Measurements from ENCODE around the gene CBFB.

The CBFB gene

DNA sequence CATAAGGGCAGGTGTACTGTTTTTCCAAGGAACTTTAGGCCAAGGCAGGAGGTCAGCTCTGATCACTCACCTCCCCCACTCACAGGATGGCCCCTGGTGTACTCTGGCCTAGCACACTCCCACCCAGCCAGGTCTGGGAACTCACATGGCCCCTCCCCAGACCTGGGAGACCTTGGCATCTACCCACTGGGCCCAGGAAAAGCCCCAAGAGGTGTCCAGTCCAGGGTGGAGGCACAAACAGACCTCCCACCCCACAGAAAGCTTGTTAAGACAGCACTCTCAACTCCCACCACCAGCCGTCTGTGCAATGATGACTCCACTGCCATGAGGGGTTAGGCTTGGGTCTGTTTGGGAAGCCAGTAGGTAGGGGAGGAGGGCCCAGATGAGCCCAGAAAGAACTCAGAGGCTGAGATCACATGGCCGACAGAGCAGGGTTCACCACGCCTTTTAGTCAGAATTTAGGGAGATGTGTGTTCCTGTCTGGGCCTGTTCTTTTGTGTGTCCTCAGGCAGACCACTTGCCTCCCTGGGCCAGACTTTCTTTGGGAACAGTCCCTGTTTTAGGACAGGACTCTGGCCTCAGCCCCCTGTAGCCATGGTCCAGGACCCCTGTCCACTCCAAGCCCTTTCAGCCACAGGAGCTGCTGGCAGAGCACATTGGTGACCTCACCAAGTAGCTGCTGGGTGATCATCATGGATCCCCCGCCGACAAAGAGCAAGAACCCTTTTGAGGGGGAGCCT is 12.1 kb upstream of the CBFB start:
- DNase-seq (ENCODE audit: low spot score), result no peak

- DNase-seq (ENCODE audit: low spot score), result no peak
Measured at GRCh38 chr16:67017421-67017750, 11.6 kb upstream of the CBFB start.

DNA sequence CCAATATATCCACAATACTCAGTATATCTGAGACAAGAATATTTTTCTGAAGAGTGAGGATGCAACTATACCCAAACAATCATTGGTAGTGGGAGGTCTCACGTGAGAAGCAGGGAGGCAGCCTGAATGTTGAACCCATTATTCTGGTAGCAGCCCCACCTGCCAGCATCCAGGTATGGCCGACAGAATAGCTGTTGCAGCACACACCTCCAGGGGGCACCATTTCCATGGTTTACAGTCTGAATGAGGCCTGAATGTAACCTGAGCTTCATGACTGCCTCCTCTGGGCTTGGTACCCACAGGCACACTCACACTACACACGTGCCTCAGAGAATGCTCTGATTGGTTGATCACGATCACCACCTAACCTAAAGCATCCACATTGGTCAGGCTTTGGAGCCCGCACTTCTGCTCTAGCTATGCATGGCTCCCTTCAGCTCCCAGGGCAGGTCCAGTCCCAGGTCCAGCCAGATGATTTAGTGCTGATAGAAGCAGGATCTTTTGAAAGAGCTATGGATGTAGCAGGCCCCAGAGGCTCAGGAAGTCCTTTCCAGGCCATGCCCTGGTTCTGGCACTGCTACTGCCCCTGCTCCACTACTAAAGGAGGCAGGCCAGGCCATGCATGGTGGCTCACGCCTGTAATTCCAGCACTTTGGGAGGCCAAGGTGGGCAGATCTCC is 11.0 kb upstream of the CBFB start:
- DNase-seq (ENCODE audit: low spot score), result peak; percentile 91

DNA sequence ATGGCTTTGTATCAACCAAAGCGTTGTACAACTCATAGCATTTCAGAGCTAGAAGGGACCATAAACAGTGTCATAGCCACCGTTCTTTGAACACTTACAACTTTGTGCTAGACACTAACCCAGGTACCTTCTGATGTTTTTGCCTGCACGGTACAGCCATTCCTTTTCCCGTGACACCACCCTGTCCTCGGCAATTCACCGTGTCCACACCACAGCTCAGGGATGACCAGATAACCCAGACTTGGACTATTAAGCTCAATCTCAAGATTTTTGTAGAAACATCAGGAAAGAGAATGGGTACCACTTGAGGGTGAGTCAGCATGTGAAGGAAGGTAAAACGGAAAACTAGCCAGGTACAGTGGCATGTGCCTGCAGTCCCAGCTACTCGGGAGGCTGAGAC is 9.8 kb upstream of the CBFB start:
- no peak for DNase-seq (ENCODE audit: low spot score)

DNA sequence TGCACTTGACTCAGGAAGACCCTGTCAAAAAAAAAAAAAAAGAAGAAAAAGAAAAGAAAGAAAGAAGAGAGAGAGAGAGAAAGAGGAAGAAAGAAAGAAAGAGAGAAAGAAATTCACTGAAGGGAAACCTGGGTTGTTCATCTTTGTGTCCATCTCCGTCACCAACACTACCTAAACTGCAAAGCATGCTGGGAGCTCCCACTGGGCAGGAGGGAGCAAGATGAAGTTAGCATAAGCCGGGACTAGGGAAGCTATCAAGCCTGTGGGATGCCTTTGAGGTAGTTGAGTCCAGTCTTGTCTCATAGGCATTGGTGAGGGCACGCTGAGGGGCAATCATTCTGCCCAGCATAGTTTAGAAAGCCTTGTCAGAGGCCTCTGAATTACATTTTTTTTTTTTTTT is 7.6 kb upstream of the CBFB start:
- no peak for DNase-seq (ENCODE audit: low spot score)

GRCh38 chr16:67022531-67023214 is 6.3 kb upstream of the CBFB start:
- DNase-seq (ENCODE audit: low spot score), result no peak

DNA sequence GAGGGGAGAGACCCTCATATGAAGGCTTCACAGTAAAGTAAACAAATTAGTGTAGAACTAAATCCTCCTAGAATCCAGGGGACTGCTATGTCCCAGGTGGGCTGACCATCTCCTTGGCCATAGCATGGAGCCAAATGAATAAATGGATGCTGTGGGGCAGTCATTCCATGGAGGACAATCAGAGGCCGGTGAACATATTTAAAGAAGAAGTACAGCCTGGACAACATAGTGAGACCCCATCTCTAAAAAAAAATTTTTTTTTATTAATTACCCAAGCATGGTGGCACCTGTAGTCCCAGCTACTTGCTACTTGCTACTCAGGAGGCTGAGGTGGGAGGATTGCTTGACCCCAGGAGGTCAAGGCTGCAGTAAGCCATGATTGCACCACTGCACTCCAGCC is 5.3 kb upstream of the CBFB start:
- no peak for DNase-seq (ENCODE audit: low spot score)

DNA sequence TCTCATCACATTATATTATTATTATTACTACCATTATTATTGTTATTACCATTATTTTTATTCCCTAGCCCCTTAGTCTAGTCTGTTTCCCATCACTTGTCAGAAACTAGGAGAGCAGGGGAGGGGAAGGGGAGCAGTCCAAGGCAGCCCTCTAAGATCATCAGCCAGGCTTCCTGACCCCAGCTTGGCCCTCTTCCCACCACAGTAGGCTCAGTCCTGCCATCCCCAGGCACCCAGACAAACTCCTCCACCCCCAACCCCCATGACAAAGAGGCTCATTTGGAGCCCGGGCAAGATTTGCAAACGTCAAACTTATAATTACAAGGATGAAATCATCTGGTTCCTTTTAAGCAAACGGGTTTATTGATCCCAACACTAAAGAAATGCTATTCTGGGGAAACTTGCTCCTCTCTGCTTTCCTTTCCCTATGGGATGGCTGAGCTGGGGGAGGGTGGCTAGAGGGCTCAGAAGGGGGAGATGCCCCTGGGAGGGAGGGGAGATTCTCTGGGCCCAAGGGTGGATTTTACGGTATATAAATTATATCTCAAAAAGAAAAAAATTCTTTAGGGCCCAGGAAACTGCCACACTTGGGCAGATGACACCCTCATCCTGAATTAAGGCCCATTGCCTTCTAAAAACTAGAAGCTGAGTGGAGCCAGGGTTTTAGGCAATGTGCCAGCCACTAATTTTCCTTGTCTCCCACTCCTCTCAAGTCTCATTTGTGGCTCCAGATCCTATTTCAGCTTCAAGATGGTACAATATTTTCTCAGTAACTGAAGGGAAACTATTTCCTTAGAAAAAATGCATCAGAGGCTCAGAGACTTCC is 4.4 kb upstream of the CBFB start:
- DNase-seq (ENCODE audit: low spot score), result no peak

- DNase-seq (ENCODE audit: low spot score), result no peak
Measured at GRCh38 chr16:67025210-67025550, 3.8 kb upstream of the CBFB start.

DNA sequence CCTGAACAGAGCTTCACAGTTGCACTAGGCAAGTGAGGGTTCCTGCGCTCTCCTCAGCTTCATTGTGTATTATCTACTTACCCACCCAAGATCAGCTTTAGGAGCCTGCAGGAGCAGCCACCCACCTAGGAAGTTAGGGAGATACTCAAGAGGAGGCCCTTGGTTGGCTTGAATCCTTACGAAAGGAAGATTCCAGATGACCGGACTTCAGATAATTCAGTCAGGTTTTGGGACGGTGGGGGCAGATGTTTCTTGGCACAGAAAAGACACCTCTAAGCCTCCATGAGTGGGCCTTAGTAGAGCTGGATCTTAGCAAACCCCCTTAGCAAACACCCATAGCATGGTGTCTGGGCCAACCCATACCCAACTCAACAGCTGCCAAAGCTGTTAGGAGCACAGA is 2.4 kb upstream of the CBFB start:
- DNase-seq (ENCODE audit: low spot score), result no peak

GRCh38 chr16:67027046-67027445 is 1.9 kb upstream of the CBFB start:
- DNase-seq (ENCODE audit: low spot score), result no peak

DNA sequence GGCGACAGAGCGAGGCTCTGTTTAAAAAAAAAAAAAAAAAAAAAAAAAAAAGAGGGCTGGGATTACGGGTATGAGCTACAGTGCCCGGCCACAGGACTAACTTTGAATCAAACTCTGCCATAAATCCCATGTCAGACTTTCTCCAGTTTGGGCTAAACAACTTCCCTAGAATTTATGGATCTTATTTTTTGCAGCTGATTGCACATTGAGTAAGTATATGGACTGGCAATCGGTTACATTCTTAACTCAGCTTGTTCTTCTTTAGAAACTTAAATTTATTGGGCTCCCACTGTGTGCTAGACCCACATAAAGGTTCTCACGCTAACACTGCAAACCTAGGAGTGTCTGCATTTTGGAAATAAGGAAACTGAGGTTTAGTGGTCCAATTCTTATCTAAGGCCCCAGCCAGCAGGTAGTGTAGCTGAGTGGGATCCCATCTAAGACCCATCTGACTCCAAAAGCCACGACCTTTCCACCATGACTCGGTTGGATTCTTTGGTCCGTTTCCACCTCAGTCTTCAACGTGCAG is 718 bp upstream of the CBFB start:
- no peak for DNase-seq (ENCODE audit: low spot score)

DNA sequence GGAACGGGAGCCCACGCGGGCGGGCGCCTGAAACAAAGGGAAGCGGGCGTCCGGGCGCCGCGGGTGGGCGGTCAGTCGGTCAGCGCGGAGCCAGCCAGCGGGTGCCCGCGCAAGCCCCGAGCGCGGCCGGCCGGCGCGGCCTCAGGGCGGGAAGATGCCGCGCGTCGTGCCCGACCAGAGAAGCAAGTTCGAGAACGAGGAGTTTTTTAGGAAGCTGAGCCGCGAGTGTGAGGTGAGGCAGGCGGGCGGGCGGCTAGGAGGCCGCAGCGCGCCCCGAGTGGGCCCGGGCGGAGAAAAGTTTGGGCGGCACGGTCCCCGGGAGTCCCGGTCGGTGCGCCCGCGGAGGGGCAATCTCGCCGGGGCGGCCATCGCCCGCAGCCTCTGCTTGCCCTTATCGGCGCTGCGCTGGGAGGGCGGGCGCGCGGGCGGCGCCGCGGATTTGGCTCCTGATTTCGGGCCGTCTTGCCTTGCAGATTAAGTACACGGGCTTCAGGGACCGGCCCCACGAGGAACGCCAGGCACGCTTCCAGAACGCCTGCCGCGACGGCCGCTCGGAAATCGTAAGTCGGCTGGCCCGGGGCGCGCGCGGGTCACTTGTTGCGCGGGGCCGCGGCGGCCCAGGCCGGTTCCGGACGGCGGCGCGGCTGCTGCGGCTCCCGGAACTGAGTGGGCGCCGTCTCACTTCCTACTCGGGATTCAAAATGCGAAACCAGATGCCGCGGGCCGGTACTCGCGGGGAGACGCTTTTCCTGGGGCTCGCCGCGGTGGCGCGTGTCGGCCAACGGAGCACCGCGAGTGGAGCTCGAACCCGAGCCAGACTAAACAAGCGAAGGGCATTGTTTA is 526 bp downstream of the CBFB start:
- no peak for DNase-seq (ENCODE audit: low spot score)

DNA sequence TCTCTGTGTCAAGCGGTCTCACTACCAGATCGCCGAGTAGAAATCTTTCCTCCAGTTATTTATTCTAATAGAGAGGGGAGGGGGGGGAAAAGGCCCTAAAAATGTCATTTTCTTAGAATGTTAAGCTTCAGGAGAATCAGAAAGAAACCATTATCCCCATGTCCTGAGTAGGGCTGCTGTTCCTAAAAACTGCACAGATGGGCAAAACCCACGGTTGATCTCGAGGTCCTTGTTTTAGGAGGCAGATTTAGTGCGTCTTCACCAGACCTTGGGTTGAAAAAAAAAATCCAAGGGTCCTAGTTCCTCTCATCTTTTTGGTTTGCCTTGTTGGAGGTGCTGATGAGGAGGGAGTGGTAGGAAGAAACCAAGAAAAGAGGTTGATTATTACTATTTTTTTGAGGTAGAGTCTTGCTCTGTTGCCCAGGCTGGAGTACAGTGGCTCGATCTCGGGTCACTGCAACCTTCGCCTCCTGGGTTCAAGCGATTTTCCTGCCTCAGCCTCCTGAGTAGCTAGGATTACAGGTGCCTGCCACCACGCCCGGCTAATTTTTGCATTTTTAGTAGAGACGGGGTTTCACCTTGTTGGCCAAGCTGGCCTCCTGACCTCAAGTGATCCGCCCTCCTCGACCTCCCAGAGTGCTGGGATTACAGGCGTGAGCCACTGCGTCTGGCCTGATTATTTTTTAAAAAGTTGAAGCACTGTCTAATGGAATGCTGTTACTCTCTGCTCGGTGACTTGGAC is 1.4 kb downstream of the CBFB start:
- DNase-seq (ENCODE audit: low spot score), result no peak

- no peak for DNase-seq (ENCODE audit: low spot score)
Measured at GRCh38 chr16:67034487-67034886, 5.5 kb downstream of the CBFB start.

GRCh38 chr16:67035364-67035763 is 6.4 kb downstream of the CBFB start:
- no peak for DNase-seq (ENCODE audit: low spot score)

GRCh38 chr16:67036323-67036741 is 7.4 kb downstream of the CBFB start:
- DNase-seq (ENCODE audit: low spot score), result no peak

DNA sequence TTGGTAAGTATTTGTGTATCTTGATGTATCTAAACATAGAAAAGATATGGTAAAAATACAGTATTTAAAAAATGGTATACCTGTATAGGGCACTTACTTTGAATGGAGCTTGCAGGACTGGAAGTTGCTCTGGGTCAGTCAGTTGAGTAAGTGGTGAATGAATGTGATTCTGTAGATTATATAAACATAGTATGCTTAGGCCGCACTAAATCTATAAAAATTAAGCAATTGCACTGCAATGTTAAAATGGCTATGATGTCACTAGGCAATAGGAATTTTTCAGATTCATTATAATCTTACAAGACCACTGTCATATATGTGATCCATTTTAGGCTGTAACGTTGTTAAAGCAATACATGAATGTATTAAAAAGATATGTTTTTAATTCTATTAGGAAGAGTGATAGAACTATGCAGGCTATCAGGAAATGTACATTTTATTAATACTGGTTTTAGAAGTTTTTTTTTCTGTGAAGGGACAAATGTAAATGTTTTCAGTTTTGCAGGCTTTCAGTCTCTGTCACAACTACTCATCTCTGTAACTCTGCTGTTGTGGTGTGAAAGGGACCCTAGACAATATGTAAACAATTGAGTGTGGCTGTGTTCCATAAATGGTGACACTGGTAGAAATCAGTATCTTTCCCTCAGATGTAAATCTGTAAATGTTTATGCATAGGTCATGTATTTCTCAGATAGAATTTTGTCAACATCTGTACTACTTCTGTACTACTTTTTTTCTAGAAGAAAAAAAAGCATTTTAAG is 10.5 kb downstream of the CBFB start:
- no peak for DNase-seq (ENCODE audit: low spot score)

DNA sequence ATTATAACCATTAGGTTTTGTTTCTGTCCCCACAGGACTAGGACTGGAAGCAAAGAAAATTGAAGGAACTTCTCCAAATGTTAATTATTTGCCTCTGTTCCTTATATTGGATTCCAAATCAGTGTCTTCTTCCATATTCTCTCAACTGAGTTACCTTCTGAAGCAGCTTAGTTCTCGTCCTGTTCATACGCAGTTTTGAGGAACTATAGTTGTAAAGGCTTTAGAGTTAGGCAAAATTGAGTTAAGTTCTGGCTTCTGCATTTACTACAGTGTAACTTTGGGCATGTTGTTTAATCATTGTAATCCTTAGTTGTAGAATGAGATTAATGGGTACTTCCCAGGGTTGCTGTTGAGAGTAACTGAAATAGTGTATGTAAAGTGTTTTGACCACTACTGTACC is 11.2 kb downstream of the CBFB start:
- no peak for DNase-seq (ENCODE audit: low spot score)

DNA sequence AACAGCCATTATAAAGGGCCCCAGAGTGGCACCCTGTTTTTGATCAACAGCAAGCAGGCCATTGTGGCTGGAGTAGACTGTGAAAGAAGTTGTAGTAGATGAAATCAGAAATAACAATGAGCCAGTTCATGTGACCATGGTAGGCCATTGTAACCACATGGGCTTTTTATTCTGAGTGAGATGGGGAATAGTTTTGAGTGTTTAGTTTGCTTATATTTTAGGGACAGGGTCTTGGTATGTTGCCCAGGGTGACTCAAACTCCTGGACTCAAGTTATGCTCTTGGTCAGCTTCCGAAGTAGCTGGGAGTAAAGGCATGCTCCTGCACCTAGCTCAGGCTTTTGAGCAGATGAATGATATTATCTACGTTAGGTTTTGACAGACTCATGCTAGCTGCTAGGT is 12.0 kb downstream of the CBFB start:
- DNase-seq (ENCODE audit: low spot score), result no peak
